Fibroblast of pulmonary artery (primary cell): ENCODE measurements around the gene ABCC8.

Source experiments
- DNase-seq: peaks from one replicate; pipeline ENCODE4 v3.0.0-alpha.2; 2010; ENCODE audit warnings: low read depth
- H3K4me3 ChIP-seq: replicated peaks from 2 replicates; pipeline ENCODE4 v1.5.1; 2011; ENCODE audit warnings: low read depth, mild to moderate bottlenecking, control low read depth, low read length, moderate library complexity
- CTCF ChIP-seq: IDR thresholded peaks from 2 replicates; pipeline ENCODE4 v1.5.1; 2011; ENCODE audit warnings: mild to moderate bottlenecking, control low read depth, low read length, inconsistent platforms; ENCODE audit errors: missing control alignments

ABCC8 gene

GRCh38 chr11:17352950-17353820 is 123.5 kb downstream of the ABCC8 start:
- DNase-seq, result peak; percentile 84
- H3K4me3 ChIP-seq, result peak overlapping the region; percentile 71
- TF ChIP-seq CTCF, result no peak

- no peak for TF ChIP-seq CTCF
- peak within 1 kb of the TSS; percentile 71 for H3K4me3 ChIP-seq
- peak; percentile 84 for DNase-seq
Measured at GRCh38 chr11:17351510-17352176, 125.0 kb downstream of the ABCC8 start, which contains the start of gene NCR3LG1. TSS of gene NCR3LG1 (plus strand) at chr11:17351800. CDS start at chr11:17351970, 170 bp downstream.

DNA sequence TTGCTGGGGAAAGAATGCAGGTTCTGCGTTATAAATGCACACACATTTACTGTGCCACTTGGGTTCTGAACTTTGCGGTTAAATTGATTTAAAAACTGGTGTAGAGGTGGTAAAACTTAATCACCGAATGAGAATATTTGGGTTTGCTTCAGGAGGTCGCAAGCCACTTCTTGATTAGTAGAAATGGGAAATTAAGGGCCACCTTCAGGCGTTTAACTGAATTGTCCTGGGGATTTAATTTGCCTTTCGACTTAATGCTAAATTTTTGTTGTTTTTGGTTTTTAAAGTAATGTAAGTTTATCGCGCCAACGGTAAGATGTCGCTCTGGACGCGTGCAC is 125.5 kb downstream of the ABCC8 start:
- TF ChIP-seq CTCF, result peak; percentile 23

GRCh38 chr11:17350455-17351171 is 126.0 kb downstream of the ABCC8 start:
- no peak overlapping the region for H3K4me3 ChIP-seq
- DNase-seq, result no peak
- no peak for TF ChIP-seq CTCF

More for the DNA sequence above, 125.5 kb downstream of the ABCC8 start:
- DNase-seq, result no peak
- H3K4me3 ChIP-seq, result peak overlapping the region; percentile 71

- no peak for TF ChIP-seq CTCF
- no peak overlapping the region for H3K4me3 ChIP-seq
- DNase-seq, result no peak
Measured at GRCh38 chr11:17347676-17348075, 129.0 kb downstream of the ABCC8 start.

DNA sequence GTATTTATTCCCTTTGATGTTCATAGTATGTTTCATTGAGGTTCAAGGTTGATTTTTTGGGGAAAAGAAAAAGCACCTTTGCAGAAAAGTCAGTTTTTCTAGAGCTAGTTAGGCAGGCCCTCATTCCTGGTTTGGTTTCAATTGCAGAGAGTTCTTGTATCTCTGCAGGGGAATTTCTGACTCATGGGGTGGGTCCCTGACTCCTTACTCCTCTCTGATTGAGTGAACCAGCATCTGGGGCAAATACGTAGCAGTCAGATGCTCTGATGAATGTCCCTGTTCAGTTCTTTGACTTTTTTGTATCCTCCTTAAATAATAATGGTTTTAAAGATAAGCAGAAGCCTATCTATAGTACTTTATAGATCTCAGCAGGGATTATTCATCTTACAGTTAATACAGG is 132.7 kb downstream of the ABCC8 start:
- H3K4me3 ChIP-seq, result no peak overlapping the region
- DNase-seq, result peak; percentile 84
- no peak for TF ChIP-seq CTCF
